GM18861 (cell line): ENCODE results near the gene SRSF1.
A peak's percentile ranks its signal among the peaks of the same experiment; 100 is the strongest.
"Not testable (repeated sequence)": the region's sequence is repeated elsewhere in the genome, so short reads cannot be mapped to it uniquely, and the experiment has no call there.

ENCODE experiments used
- ATAC-seq: cut with Tn5 transposase; IDR thresholded peaks from one replicate; pipeline ENCODE4 v1.9.1; 2021; ENCODE audit not compliant: unreplicated experiment

Gene SRSF1, protein sequence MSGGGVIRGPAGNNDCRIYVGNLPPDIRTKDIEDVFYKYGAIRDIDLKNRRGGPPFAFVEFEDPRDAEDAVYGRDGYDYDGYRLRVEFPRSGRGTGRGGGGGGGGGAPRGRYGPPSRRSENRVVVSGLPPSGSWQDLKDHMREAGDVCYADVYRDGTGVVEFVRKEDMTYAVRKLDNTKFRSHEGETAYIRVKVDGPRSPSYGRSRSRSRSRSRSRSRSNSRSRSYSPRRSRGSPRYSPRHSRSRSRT

DNA sequence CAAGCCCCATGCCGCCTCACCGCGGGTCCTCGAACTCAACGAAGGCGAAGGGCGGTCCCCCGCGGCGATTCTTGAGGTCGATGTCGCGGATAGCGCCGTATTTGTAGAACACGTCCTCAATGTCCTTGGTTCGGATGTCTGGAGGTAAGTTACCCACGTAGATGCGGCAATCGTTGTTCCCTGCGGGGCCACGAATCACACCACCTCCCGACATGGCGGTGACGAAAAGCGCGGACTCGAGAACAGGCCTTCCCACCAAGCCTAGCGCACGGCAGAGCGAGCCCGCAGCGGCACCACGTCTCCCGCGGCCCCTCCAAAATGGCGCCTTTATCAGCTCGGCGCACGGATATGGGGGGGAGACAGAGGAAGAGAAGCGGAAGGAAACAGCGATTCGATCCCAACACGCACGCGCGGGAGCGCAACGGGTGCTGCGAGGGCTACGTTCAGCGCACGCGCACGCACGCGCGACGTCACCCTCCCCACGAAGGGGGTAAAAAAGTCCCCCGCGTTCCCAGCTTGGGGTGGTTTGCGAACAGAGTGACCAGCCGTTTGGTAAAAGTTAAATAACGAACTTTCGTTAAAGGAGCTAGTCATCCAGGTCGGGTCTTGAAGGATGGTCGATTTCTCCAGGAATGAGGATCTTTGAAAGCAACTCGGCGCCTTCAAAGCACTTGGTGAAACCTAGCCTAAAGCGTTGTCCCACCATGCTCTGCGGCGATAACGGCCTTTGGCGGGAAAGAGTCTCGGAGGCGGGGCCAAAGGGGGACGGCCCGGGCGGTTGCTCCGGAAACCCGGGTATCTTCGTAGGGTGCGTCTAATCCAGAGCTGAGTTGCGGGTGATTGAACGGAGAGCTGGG, at the start of gene SRSF1:
SRSF1 (minus strand) TSS at position 323 of the 857 bp plus-strand sequence; CDS start at position 214, 109 bp downstream.
- ATAC-seq, result peak; percentile 82

DNA sequence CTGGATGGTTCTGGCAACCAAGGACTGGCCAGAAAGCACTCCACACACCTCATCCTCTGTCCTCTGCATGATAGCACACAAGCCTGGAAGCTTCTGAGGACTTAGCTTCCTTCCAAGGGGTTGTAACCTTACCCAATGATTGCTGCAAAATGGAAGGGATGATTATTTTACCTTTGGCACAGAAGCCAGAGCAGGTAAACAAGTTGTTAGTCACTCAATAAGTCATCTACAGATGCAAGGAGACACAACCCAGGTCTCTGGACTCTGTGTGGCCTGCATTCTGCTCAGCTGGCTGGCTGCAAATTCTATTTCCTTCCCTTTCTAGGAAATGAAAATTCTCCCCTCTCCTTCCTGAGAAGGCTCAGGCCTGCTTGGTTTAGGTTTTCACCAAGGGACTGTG, 49.4 kb upstream of the SRSF1 start:
- ATAC-seq, result no peak

DNA sequence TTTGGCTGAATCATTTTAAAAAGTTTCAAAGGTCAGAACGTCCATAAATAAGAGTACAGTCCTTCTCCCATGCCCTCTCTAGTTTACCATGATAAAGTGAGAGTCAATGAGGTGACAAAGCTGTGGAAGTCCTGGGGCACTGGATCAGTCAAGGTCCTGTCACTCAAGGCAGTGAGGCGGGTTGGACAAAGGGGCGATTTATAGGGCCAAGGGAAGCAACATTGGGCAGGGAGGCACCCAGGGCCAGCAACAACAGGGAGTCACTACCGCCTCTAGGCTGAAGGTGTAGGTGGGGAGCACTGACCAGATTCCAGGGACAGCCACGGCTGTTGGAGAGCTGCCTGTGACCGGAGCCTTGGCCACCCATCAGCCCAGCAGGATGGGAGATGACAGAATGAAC, 47.6 kb upstream of the SRSF1 start:
- no peak for ATAC-seq

DNA sequence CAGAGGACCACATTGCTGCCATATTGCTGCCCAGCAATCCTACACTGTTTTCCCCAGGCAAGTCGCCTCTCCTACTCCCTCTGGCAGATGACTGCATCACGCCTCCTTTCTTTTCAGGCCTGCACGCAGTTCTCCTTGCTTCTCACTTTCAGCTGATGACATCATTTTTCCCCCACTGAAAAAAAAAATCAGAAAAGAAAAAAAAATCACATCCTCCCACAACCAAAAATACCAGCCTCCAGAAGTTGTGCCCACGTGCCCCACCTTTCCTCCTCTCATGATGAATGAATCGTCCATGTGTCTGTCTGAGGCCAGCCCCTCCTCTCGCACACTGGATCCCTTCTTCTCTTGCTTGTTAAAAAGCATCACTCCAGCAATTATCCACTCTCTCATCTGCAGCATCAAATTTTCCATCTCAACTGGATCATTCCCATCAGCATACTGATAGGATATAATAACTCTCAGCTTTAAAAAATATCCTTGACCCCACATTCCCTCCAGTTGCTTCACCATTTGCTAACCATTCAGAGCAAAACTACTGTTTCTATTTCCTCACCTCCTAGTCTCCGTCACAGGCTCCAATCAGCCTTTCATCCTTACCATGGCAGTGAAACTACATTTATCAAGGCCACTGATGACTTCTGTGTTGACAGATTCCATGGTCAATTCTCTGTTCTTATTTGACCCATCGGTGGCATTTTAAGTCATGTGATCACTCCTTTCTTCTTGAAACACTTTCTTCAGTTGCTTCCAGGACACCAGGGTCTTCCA, 46.1 kb upstream of the SRSF1 start:
- ATAC-seq, result no peak

DNA sequence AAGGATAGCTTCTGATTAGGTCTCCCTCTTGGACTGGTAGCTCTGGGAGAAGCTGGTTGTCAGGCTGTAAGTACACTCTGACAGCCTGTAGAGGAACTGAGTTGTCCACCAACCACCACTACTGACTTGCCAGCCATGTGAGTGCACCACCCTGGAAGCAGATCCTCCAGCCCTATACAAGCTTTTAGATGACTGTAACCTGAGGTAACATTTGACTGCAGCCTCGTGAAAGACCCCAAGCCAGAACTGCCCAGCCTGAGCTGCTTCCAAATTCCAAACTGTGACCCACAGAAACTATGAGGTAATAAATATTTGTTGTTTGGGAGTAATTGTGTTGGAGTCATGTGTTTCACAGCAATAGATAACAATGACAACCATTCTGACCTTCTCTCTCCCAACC, 45.4 kb upstream of the SRSF1 start:
- no peak for ATAC-seq

DNA sequence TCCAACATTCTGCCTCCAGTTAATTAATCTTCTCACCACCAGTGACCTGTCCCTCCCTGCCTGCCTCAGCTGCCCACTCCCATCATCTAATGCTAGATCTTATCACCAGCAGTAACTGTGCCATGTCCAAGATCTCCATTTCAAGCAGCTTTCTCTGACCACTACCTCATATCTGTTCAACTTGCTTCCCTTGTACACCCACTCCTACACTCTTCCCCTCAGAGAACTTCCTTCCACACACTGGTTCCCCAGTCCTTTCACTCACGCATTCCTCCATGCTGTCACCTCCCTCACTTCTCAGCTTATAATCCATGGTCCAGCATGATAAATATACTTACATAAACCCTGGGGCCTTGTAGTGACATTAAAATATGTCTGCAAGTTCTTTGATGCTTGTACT, 44.4 kb upstream of the SRSF1 start:
- no peak for ATAC-seq

DNA sequence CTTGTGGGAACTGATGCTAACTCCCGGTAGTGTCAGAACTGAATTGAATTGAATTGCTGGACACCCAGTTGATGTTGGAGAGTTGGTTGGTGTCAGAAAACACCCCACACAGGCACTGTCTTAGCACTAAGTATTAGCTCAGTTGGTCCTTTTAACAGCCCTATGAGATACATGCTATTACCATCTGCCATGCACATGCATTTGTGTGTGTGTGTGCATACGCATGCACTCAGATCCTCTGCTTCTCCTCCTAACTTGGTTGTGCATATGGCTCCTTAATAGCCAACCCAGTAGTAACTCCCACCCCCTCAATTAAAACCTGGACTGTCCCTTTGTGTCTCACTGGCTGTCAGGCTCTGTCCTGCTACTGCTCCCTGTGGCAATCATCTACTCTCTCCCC, 43.9 kb upstream of the SRSF1 start:
- ATAC-seq, result no peak

- ATAC-seq, result no peak
These were observed 42.5 kb upstream of the SRSF1 start for GRCh38 chr17:58049533-58049932.

- ATAC-seq, result no peak
These were observed 40.5 kb upstream of the SRSF1 start for GRCh38 chr17:58047376-58048150.

DNA sequence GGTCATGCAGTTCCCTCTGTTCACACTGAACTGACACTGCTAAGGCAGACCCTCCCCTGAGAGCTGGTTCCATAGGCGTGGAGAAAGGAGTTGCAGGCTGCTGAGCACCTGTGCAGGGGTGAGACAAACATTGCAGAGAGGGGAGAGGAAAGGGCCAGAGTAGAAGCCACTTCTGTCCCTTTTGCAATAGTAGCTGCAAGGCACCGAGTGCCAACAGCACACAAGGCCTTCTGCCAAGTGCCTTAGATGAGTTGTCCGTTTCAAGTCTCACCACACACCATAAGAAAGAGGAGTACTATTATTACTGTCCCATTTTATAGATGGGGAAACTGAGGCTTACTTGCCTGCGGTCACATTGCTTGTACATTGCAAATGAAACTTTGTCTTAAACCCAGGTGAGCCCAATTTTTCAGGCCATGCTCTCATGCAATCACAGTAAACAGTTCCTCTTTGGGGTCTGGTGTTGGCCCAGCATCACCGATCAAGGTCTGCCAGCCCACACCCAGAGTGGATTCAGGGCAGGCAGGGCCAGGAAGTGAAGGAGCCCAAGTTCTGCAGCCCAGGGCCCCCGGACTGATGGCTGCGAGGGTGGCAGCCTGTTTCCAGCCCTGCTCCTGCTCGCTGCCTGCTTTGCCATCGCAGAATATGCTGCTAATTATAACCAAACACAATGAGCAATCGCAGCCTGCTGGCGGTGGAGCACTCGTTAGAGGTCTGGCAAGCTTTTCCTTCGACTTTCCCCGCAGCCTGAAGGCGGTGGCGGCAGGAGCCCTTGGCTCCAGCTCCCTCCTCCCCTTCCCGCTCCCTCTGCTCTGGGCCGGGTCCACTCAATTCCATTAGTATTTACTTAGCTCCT, 39.4 kb upstream of the SRSF1 start:
- no peak for ATAC-seq

- not testable (repeated sequence) for ATAC-seq
These were observed 37.2 kb upstream of the SRSF1 start for GRCh38 chr17:58044256-58044655.

DNA sequence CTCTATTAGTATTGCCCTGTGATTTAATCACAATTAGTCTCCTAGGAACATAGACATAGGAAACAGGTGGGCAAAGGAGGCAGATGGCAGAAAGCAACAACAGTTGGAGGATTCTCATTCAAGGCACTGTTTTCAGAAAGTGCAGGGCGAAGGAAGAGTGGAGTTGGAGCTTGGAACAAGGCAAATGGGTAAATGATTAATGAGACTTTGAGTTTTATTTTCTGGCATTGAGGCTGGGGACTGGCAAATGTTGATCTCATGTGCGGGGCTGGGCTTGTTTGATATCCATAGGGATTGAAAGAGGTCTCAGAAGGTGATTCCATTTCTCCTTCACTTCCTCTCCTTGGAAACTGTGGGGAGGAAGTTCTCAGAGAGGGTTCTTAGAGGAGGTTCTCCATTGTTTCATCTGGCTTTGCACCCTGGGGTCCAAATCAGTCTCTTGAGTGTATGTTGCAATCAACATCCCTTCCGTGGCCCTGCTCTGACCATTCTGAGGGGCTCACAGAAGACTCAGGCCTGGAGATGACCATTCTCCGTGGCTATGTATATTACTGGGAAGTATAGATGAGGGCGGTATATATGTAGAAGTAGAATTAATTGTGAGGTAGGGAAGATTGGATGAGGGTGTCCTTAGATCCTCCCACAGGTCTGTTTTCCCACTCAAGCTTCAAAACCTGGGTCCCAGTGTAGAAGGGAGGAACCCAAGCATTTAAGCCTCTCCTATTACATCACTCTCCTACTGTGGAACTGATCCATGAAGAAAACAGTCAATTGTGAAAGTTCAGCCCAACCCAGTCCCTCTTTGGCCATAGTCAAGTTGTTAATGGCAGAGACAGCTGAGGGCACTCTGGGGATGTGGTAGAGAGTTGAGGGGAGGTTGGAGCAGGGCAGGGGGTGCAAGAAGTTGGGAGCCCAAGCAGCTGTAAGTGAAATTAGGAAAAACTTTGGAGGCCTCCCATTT, 36.5 kb upstream of the SRSF1 start:
- ATAC-seq, result no peak

DNA sequence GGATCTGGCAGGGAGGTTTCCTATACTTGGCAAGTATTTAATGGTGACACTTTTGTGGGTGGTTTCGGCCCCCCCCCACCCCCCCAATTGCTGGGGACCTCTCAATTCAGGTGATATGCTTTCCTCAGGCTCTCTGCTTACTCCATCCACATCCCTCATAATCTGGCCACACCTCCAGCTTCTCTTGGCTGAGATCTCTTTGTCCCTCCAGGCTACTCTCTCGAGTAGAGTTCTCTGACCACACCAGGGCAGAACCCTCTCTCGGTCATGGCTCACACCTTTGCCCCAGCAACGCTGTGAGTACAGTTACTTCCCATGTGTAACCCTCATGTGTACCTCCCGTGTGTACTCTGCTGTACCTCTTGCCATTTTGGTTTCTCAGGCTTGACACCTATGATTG, 34.1 kb upstream of the SRSF1 start:
- no peak for ATAC-seq

GRCh38 chr17:58040386-58040785, 33.3 kb upstream of the SRSF1 start:
- no peak for ATAC-seq

DNA sequence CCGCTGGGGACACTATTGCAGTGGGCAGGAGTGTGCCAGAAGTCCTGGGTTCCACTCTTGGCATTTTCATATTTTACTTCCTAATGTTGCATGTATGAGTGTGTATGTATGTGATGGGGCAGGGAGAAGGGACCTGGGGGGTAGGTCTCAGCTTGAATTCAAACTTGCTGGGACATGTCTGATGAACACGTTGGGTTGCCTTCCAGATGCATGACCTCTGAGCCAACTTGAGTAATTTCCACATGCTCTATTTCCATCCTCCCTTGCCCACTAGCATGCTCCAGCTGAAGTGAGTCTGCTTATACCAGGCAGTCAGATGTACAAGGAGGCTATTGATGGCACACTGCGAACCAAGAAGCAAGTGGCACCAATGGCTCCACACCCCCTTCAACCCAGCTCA, 32.9 kb upstream of the SRSF1 start:
- ATAC-seq, result no peak

DNA sequence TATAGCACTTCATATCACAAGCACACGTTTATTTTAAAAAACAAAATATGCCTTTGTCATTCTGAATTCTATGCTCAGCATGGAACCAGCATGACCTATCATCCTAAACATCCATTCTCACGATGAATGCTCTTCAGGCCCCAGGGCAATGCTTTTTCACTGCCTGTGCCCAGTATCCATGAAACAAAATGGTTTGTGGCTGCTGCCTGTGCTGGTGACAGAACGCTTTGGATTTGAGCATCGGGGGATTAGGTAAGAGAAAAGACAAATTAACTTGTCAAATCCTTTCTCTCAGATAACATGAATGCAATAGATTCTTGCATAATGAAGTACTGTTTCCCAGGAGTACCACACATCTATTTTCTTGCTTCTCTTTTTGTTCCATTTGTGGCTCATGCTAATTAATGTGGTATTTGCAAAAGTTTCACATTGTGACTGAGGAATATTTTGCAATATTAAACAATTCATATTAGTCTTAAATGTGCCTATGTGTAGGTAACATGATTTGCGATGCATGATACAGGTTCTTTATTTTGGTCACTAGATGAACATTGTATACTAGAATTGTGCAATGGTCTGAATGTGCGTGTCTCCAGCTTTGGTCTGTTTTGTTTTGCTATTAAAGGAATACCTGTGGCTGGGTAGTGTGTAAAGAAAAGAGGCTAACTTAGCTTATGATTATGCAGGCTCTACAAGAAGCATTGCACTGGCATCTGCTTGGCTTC, 25.8 kb upstream of the SRSF1 start:
- ATAC-seq, result no peak

DNA sequence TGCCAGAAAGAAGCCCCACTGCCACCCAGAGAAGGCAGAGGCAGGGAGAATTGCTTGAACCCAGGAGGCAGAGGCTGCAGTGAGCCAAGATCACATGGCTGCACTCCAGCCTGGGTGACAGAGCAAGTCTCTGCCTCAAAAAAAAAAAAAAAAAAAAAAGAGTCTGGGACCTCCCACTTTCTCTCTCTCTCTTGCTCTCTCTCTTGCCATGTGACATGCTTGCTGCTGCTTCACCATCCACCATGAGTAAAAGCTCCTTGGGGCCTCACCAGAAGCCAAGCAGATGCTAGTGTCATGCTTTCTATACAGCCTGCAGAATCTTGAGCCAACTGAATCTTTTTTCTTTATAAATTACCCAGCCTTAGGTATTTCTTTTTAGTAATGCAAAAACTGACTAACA, 21.5 kb upstream of the SRSF1 start:
- ATAC-seq, result no peak

- no peak for ATAC-seq
These were observed 13.4 kb upstream of the SRSF1 start for GRCh38 chr17:58020401-58020800.
